HepG2 (cell line): ENCODE measurements around the gene USF1. TPM values are rescaled to one million over a fixed set of nuclear protein-coding genes. Genes with fewer than 3 reads are reported as not detected.

Experiments used
- ATAC-seq: fragments of 200-7000 bp; cut with Tn5 transposase; 3 replicates; pipeline ENCODE4 v1.9.1; 2020; ENCODE audit warnings: mild to moderate bottlenecking, moderate library complexity
- BruUV-seq: library from RNA; stranded (reverse); fragments of 400-500 nt; replicated peaks from 2 replicates; lab custom pipeline; 2021; lab: Mats Ljungman, UMichigan
- CTCF ChIA-PET: fragments of 300-600 bp; formaldehyde crosslinking; extraction: SDS; loops from one replicate; lab custom pipeline; 2021; ENCODE audit warnings: low total read pairs, inconsistent platforms, low intra/inter-chr PET ratio; lab: Yijun Ruan, JAX
- POLR2A ChIA-PET: fragments of 350-600 bp; sonication (Branson Sonifier 250); formaldehyde crosslinking; loops from one replicate; lab custom pipeline; 2020; ENCODE audit warnings: antibody characterized with exemption, inconsistent platforms; lab: Yijun Ruan, JAX
- DNase-seq: peaks from one replicate; pipeline ENCODE4 v3.0.0-alpha.2; 2015; ENCODE audit warnings: low spot score
- FAIRE-seq: peaks from 3 replicates; lab custom pipeline; 2011; peaks lifted over from hg19 to GRCh38; lab: Jason Lieb, UNC
- H2AFZ ChIP-seq: one replicate; pipeline ENCODE4 v1.6.1; 2011; ENCODE audit warnings: low read length, inconsistent platforms
- H3K27ac ChIP-seq: fragments of 300-600 bp; 3 replicates; pipeline ENCODE4 v1.8.0; 2011; ENCODE audit warnings: mixed run types, mild to moderate bottlenecking, mixed read lengths, low read length, inconsistent platforms; ENCODE audit not compliant: insufficient read depth; ENCODE audit errors: extremely low read length
- H3K27me3 ChIP-seq, 2 experiments: fragments of 200-600 bp in 1 of 2; 2 replicates in 1 of 2; 3 replicates in 1 of 2; pipeline versions ENCODE4 v1.6.0 to v1.8.0; 2011; ENCODE audit warnings: low read length in 2 of 2, mild to moderate bottlenecking in 2 of 2, moderate library complexity in 2 of 2, inconsistent platforms in 1 of 2; ENCODE audit not compliant: insufficient read depth in 2 of 2, control insufficient read depth in 1 of 2
- H3K36me3 ChIP-seq, 2 experiments: fragments of 200-600 bp in 1 of 2; replicated peaks in 1 of 2; 2 replicates in 1 of 2; 3 replicates in 1 of 2; pipeline versions ENCODE4 v1.5.1 to v1.8.0; 2011; ENCODE audit warnings: low read length in 2 of 2, inconsistent platforms in 1 of 2; ENCODE audit not compliant: insufficient read depth in 2 of 2, control insufficient read depth in 1 of 2
- H3K4me1 ChIP-seq: 2 replicates; pipeline ENCODE4 v1.5.1; 2012; ENCODE audit warnings: low read length, inconsistent platforms; ENCODE audit not compliant: insufficient read depth
- H3K4me2 ChIP-seq: 2 replicates; pipeline ENCODE4 v1.6.0; 2011; ENCODE audit warnings: low read depth, low read length, inconsistent platforms
- H3K4me3 ChIP-seq, 3 experiments: fragments of 200-600 bp in 1 of 3; sonication (generic), shearing (Covaris generic) in 1 of 3; replicated peaks in 1 of 3; 2 replicates each; pipeline ENCODE4 v1.5.1; 2011 to 2016; ENCODE audit warnings: low read length in 3 of 3, inconsistent platforms in 2 of 3, low read depth in 2 of 3, mild to moderate bottlenecking in 2 of 3, control low read depth in 1 of 3, mixed read lengths in 1 of 3; ENCODE audit not compliant: insufficient read depth in 1 of 3
- H3K79me2 ChIP-seq: one replicate; pipeline ENCODE4 v1.6.1; 2011; ENCODE audit warnings: low read length, inconsistent platforms; ENCODE audit not compliant: insufficient read depth
- H3K9ac ChIP-seq: 2 replicates; pipeline ENCODE4 v1.6.0; 2011; ENCODE audit warnings: mild to moderate bottlenecking, low read depth, low read length, inconsistent platforms; ENCODE audit not compliant: insufficient read depth
- H3K9me3 ChIP-seq: 2 replicates; pipeline ENCODE4 v1.5.1; 2012; ENCODE audit warnings: mild to moderate bottlenecking, low read length
- H4K20me1 ChIP-seq: 2 replicates; pipeline ENCODE4 v1.6.0; 2011; ENCODE audit warnings: inconsistent platforms, mild to moderate bottlenecking, low read length, moderate library complexity; ENCODE audit not compliant: insufficient read depth
- CHD4 ChIP-seq: fragments of 200-600 bp; sonication (generic); IDR thresholded peaks from 2 replicates; pipeline ENCODE4 v1.7.0; 2017; ENCODE audit warnings: mild to moderate bottlenecking, low read length, borderline replicate concordance
- ERF ChIP-seq: IDR thresholded peaks from 2 replicates; pipeline ENCODE4 v1.6.1; 2018; ENCODE audit warnings: missing biosample characterization, missing genetic modification reagents
- GZF1 ChIP-seq: sonication (generic); formaldehyde crosslinking; IDR thresholded peaks from 2 replicates; pipeline ENCODE4 v1.5.1; 2020; ENCODE audit warnings: mild to moderate bottlenecking, missing genetic modification reagents
- MED1 ChIP-seq: sonication (generic); formaldehyde crosslinking; IDR thresholded peaks from 2 replicates; pipeline ENCODE4 v1.4.0; 2020; ENCODE audit warnings: missing genetic modification reagents
- SNRNP70 ChIP-seq: fragments of 200-400 bp; formaldehyde crosslinking; IDR thresholded peaks from 2 replicates; pipeline ENCODE4 v1.6.1; 2017; ENCODE audit warnings: mild to moderate bottlenecking, low read depth, low read length, moderate library complexity
- SOX13 ChIP-seq, 3 experiments: fragments of 450-650 bp in 1 of 3; sonication (generic) in 1 of 3; formaldehyde crosslinking in 1 of 3; IDR thresholded peaks in 2 of 3; conservative IDR thresholded peaks in 1 of 3; 2 replicates each; pipeline versions ENCODE4 v1.5.0 to v1.6.1; 2016 to 2020; ENCODE audit warnings: antibody characterized with exemption in 1 of 3, mild to moderate bottlenecking in 1 of 3, missing compliant biosample characterization in 1 of 3, missing genetic modification reagents in 1 of 3, moderate library complexity in 1 of 3
- ZBTB46 ChIP-seq: sonication (generic); formaldehyde crosslinking; IDR thresholded peaks from 2 replicates; pipeline ENCODE4 v1.4.0; 2020; ENCODE audit warnings: mild to moderate bottlenecking, missing genetic modification reagents, borderline replicate concordance
- ZC3H4 ChIP-seq: sonication (generic); formaldehyde crosslinking; IDR thresholded peaks from 2 replicates; pipeline ENCODE4 v1.4.0; 2020; ENCODE audit warnings: missing genetic modification reagents, borderline replicate concordance
- ZFP62 ChIP-seq: sonication (generic); formaldehyde crosslinking; IDR thresholded peaks from 2 replicates; pipeline ENCODE4 v1.4.0; 2020; ENCODE audit warnings: missing genetic modification reagents
- ZFP91 ChIP-seq: sonication (generic); formaldehyde crosslinking; IDR thresholded peaks from 2 replicates; pipeline ENCODE4 v1.9.0; 2022; ENCODE audit warnings: missing genetic modification reagents, mild to moderate bottlenecking, borderline replicate concordance
- ZNF276 ChIP-seq: sonication (generic); formaldehyde crosslinking; IDR thresholded peaks from 2 replicates; pipeline ENCODE4 v1.4.0; 2020; ENCODE audit warnings: mild to moderate bottlenecking, low read depth, missing genetic modification reagents
- ZNF280B ChIP-seq: sonication (generic); formaldehyde crosslinking; IDR thresholded peaks from 2 replicates; pipeline ENCODE4 v1.5.0; 2020; ENCODE audit warnings: missing genetic modification reagents, mild to moderate bottlenecking, borderline replicate concordance
- ZNF432 ChIP-seq: sonication (generic); formaldehyde crosslinking; IDR thresholded peaks from 2 replicates; pipeline ENCODE4 v1.5.0; 2020; ENCODE audit warnings: missing genetic modification reagents, mild to moderate bottlenecking, borderline replicate concordance
- ZNF550 ChIP-seq: sonication (generic); formaldehyde crosslinking; IDR thresholded peaks from 2 replicates; pipeline ENCODE4 v1.4.0; 2020; ENCODE audit warnings: mild to moderate bottlenecking, missing genetic modification reagents, borderline replicate concordance
- WGBS: methylation state at CpG from one replicate; pipeline ENCODE4 v1.1.6; 2017; ENCODE audit warnings: low lambda C conversion rate; 5-methylcytosine and 5-hydroxymethylcytosine counted together
- in situ Hi-C: cut with HindIII; loops from 2 replicates; pipeline ENCODE4 v1.10.0; 2017; ENCODE audit warnings: low pct_unique_long_range_greater_than_20kb; ENCODE audit not compliant: extremely low pct_ligation_motif_present
- intact Hi-C: fragments of 100-400 bp; cut with micrococcal nuclease; formaldehyde crosslinking; loops from one replicate; pipeline ENCODE4 v1.10.0; 2022; ENCODE audit not compliant: unreplicated experiment
- polyA plus RNA-seq, 8 experiments: library from polyadenylated mRNA; depleted of rRNA in 3 of 8; stranded (reverse) in 7 of 8; unstranded in 1 of 8; fragments of >200 nt; fragmentation: Illumina TruSeq in 4 of 8; extraction: Trizol in 4 of 8; gene quantifications; 2 replicates each; pipeline versions ENCODE4 v1.2.1 to v1.2.3, GENCODE V29; 2011 to 2016; ENCODE audit warnings: low read depth in 4 of 8, missing spikeins in 1 of 8, mixed read lengths in 1 of 8; ENCODE audit not compliant: insufficient read depth in 1 of 8
- total RNA-seq, 5 experiments: library from RNA; depleted of rRNA; stranded (reverse); fragments of >200 nt; fragmentation: Illumina TruSeq; extraction: Trizol; gene quantifications; 2 replicates each; pipeline ENCODE4 v1.2.3, GENCODE V29; 2016; ENCODE audit warnings: low read depth in 1 of 5

The USF1 gene
- total and polyA plus RNA-seq, 2 of the 13 experiments (the other 11 are each of a cell fraction or from before 2014, with no cell fraction given) = 26.9 to 39.4 TPM

- TF ChIP-seq GZF1 (CRISPR knock-in tag) = no peak
These were observed 49.5 kb upstream of the USF1 start (continued) for GRCh38 chr1:161095230-161095629.

- in situ Hi-C loops = loop anchor here (10.0 kb wide), 1 partner anchor 100 kb away; no protein-coding TSS in a partner anchor
- ATAC-seq (no peak), DNase-seq (no peak), FAIRE-seq (no peak)
- Histone ChIP-seq H3K4me2 (no peak overlapping the region), H4K20me1 (no peaks in the 10 kb centered on the region), H3K27me3 (peaks cover 0 to 15% of the 10 kb centered on the region in 2 experiments; a peak in 2 of 5 replicates), H3K9me3 (no peaks in the 10 kb centered on the region), H3K79me2 (no peaks in the 10 kb centered on the region), H3K36me3 (no peaks in the 10 kb centered on the region; a peak in 1 of 5 replicates), H3K4me3 (no peak overlapping the region), H3K4me1 (peaks cover 19% of the 10 kb centered on the region), H2AFZ (no peak overlapping the region), H3K27ac (no peak overlapping the region), H3K9ac (no peak overlapping the region)
- TF ChIP-seq ZNF550 (no peak), ZBTB46 (CRISPR knock-in tag) (no peak), ZNF280B (CRISPR knock-in tag) (no peak), ZC3H4 (CRISPR knock-in tag) (no peak), ZFP62 (CRISPR knock-in tag) (no peak), MED1 (CRISPR knock-in tag) (no peak), SOX13 (IDR thresholded peaks at IDR 0.05) (no peak), SOX13 (CRISPR knock-in tag; conservative IDR thresholded peaks at IDR 0.05 in 1 of 2, IDR thresholded peaks at IDR 0.05 in 1 of 2) (no peak), ZNF432 (no peak), ZNF276 (CRISPR knock-in tag) (no peak), CHD4 (no peak), ERF (no peak), SNRNP70 (no peak), ZFP91 (CRISPR knock-in tag) (no peak)
- intact Hi-C loops = no loop called here
- POLR2A ChIA-PET = no interaction called here
- BruUV-seq = no TSS peak
- CTCF ChIA-PET = interaction anchor here (1.1 kb wide), 1 partner anchor 22 kb away, joined by 3 read pairs; no protein-coding TSS in a partner anchor
- WGBS = 75% methylated on average over 14 of the region's 14 CpGs
These were observed 48.7 kb upstream of the USF1 start for GRCh38 chr1:161094481-161094880.
